Cardiac muscle cell (in vitro differentiated cells and primary cell): Measurements from ENCODE around the gene TSGA10. TPM values are rescaled to one million over a fixed set of nuclear protein-coding genes. Genes with fewer than 3 reads are reported as not detected.

Experiments
- DNase-seq, 2 donors: peaks; one replicate each; pipeline versions ENCODE4 v3.0.0 to v3.0.0-alpha.2; 2010 to 2017; ENCODE audit warnings: low read depth in 1 of 2, low spot score in 1 of 2
- H3K27ac ChIP-seq: fragments of 200-600 bp; sonication (generic); 2 replicates; pipeline ENCODE4 v1.5.1; 2016
- H3K27me3 ChIP-seq: fragments of 200-600 bp; sonication (generic); 2 replicates; pipeline ENCODE4 v1.6.0; 2016; ENCODE audit warnings: control low read depth
- H3K36me3 ChIP-seq: fragments of 200-600 bp; sonication (generic); 2 replicates; pipeline ENCODE4 v1.5.1; 2016; ENCODE audit warnings: control low read depth
- H3K4me1 ChIP-seq: fragments of 200-600 bp; sonication (generic); 2 replicates; pipeline ENCODE4 v1.8.1; 2017; ENCODE audit warnings: low read depth, mild to moderate bottlenecking, mixed run types
- H3K4me3 ChIP-seq: fragments of 200-600 bp; sonication (generic); 2 replicates; pipeline ENCODE4 v1.5.1; 2016; ENCODE audit warnings: mild to moderate bottlenecking
- H3K9me3 ChIP-seq: fragments of 200-600 bp; sonication (generic); 2 replicates; pipeline ENCODE4 v1.5.1; 2017; ENCODE audit warnings: low read depth, mild to moderate bottlenecking, control low read depth
- polyA plus RNA-seq: library from polyadenylated mRNA; unstranded; fragments of >200 nt; fragmentation: Nextera tagmentation; extraction: Ambion mirVana; gene quantifications from 2 replicates; pipeline ENCODE4 v1.2.1, GENCODE V29; 2016
- total RNA-seq: library from RNA; depleted of rRNA; stranded (reverse); fragments of >200 nt; gene quantifications from 2 replicates; pipeline ENCODE4 v1.2.3, GENCODE V29; 2016
- TF ChIP-seq, protein P1 (sequence below): IDR thresholded peaks from 2 replicates; pipeline ENCODE4 v1.5.1; 2012; ENCODE audit warnings: low read depth, mild to moderate bottlenecking, low read length

TSGA10 gene
- total and polyA plus RNA-seq, 2 experiments from 2014 or later = 7.3 to 7.8 TPM

DNA sequence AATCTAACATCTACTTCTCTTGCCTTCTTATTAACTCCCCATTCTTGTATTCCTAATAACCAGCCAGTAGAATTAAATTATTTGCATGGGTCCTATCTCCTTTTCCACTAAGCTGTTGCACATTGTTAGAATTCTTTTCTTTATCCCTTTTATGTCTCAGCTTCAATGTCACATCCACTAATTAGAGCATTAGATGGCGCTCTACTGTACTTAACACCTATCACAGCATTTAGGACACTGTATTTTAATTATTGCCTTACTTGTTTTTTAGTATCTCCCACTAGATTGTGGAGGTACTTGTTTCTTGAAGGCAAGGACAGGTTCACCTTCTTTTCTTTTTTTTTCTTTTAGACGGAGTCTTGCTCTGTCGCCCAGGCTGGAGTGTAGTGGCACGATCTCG lies 3.9 kb upstream of the TSGA10 start:
- Histone ChIP-seq H3K36me3 (peaks cover 2% of the 10 kb centered on the region), H3K27me3 (no peaks in the 10 kb centered on the region), H3K4me1 (peaks cover 12% of the 10 kb centered on the region), H3K27ac (no peak overlapping the region), H3K4me3 (no peak overlapping the region), H3K9me3 (no peaks in the 10 kb centered on the region)
- DNase-seq = no peak
- TF ChIP-seq, protein P1, sequence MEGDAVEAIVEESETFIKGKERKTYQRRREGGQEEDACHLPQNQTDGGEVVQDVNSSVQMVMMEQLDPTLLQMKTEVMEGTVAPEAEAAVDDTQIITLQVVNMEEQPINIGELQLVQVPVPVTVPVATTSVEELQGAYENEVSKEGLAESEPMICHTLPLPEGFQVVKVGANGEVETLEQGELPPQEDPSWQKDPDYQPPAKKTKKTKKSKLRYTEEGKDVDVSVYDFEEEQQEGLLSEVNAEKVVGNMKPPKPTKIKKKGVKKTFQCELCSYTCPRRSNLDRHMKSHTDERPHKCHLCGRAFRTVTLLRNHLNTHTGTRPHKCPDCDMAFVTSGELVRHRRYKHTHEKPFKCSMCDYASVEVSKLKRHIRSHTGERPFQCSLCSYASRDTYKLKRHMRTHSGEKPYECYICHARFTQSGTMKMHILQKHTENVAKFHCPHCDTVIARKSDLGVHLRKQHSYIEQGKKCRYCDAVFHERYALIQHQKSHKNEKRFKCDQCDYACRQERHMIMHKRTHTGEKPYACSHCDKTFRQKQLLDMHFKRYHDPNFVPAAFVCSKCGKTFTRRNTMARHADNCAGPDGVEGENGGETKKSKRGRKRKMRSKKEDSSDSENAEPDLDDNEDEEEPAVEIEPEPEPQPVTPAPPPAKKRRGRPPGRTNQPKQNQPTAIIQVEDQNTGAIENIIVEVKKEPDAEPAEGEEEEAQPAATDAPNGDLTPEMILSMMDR = no peak

DNA sequence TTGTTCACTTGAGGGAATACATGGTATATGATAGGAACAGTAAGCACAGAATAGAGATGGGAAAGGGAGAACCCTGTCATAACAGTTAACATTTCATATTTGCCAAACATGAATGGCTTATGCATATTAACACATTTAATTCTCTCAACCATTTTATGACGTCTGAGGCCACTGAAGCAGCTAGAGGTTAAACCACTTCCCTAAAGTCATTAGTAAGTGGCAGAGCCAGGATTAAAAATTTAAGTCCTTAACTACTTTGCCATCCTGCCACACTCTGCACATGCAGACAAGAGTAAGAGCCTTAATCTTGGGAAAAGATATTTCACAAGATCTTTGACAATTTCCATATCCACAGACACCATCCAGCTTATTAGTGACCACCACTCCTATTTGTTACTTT lies 2.1 kb upstream of the TSGA10 start:
- Histone ChIP-seq H3K9me3 (no peaks in the 10 kb centered on the region), H3K36me3 (peaks cover 2% of the 10 kb centered on the region), H3K27me3 (no peaks in the 10 kb centered on the region), H3K4me1 (peaks cover 13% of the 10 kb centered on the region), H3K27ac (no peak overlapping the region), H3K4me3 (no peak overlapping the region)
- TF ChIP-seq, protein P1 = no peak
- DNase-seq = no peak

DNA sequence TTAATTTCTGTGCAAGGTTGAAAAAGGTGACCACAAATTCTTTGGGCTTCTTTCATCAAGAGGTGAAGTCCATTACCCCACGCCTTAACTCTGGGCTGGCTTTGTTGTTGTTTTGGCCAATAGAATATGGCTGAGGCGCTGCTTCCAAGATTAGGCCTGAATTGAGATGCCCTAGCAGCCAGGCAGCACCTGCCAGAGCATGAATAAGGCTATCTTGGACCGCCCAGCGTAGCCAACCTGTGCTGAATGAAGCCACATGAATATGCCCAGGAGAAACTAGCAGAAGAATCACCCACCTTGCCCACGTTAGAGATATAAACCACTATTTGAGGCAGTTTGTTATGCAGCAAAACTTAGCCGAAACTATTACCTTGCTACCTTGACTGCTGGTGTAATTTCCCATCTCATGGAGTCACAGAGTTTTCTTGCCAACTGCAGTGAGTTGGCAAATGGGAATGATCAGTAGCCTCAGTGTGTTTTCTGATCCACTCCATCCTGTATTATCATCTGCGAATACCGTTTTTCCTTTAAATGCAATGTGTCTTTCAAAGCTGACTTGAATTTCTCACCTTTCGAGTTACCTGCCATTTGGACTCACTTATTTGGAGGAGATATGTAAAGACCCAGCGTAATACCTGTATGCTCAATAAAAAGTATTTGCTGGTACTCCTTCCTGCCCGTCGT lies 679 bp downstream of the TSGA10 start:
- peak in 1 of 2 donors; percentile 7 for DNase-seq
- Histone ChIP-seq H3K27ac (no peak overlapping the region), H3K9me3 (no peaks in the 10 kb centered on the region), H3K4me1 (peaks cover 13% of the 10 kb centered on the region), H3K4me3 (peak overlapping the region; percentile 72), H3K27me3 (no peaks in the 10 kb centered on the region), H3K36me3 (no peaks in the 10 kb centered on the region)
- TF ChIP-seq, protein P1 = no peak

DNA sequence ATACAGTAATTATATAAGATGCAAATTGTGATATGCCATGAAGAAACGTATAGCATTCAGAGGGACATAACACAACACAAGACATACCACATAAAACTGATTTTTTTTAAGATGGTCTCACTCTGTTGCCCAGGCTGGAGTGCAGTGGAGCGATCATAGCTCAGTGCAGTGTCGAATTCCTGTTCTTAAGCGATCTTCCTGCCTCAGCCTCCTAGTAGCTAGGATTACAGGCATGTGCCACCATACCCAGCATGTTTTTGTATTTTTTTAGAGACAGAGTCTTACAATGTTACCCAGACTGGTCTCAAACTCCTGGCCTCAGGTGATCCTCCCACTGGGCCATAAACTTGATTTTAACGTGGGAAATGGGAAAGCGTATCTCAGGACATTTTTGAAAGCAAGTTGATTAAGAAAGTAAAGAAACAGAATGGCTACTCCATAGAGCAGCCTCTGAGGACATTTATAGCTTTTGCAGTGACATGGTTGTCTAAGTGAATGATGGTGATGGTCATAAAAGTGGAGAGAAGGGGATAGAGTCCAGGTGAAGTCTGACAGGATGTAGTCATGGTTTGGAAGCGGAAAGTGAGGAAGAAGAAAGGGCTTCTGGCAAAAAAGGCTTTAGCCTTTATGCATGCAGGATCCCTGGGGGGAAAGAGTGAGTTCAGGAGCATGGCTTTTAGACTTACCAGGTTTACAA lies 2.4 kb downstream of the TSGA10 start:
- H3K4me3 ChIP-seq = no peak overlapping the region
- H3K27ac ChIP-seq = no peak overlapping the region
- no peaks in the 10 kb centered on the region for H3K36me3 ChIP-seq
- H3K4me1 ChIP-seq = peaks cover 13% of the 10 kb centered on the region
- TF ChIP-seq, protein P1 = no peak
- no peaks in the 10 kb centered on the region for H3K27me3 ChIP-seq
- H3K9me3 ChIP-seq = no peaks in the 10 kb centered on the region
- no peak for DNase-seq

DNA sequence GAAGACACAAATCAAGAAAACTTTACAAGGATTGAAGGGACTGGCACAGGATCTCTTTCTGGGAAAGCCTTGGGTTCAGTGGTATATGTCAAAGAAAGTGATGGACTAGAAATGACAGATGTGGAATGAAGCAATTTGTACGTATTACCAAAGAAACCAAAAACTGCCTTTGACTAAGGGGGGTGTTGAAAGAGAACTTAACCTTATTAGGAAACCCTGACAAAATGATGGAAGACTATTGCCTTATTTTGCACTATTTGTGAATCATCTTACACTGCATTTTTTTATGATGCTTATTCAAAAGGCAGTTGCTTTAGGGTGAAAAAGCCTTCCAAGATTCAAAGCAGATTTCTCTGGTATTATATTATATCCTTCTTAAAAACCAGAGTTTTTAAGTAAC lies 4.0 kb downstream of the TSGA10 start:
- peaks cover 9% of the 10 kb centered on the region for H3K4me1 ChIP-seq
- H3K27me3 ChIP-seq = no peaks in the 10 kb centered on the region
- no peak overlapping the region for H3K4me3 ChIP-seq
- peak in 1 of 2 donors; percentile 11 for DNase-seq
- TF ChIP-seq, protein P1 = no peak
- H3K27ac ChIP-seq = no peak overlapping the region
- no peaks in the 10 kb centered on the region for H3K36me3 ChIP-seq
- no peaks in the 10 kb centered on the region for H3K9me3 ChIP-seq
